DMS53 (cell line): Measurements from ENCODE around the gene ACSL3.
A peak's percentile ranks its signal among the peaks of the same experiment; 100 is the strongest.
"Not testable (repeated sequence)": the region's sequence is repeated elsewhere in the genome, so short reads cannot be mapped to it uniquely, and the experiment has no call there.

ENCODE experiments used
- DNase-seq: peaks from one replicate; lab custom pipeline; 2025; lab: John Stamatoyannopoulos, UW

The ACSL3 gene

GRCh38 chr2:222851956-222852617, 8.7 kb upstream of the ACSL3 start:
- no peak for DNase-seq

- DNase-seq = peak; percentile 46
Measured at GRCh38 chr2:222854773-222855700, 5.8 kb upstream of the ACSL3 start.

- peak; percentile 47 for DNase-seq
Measured at GRCh38 chr2:222859786-222860612, 837 bp upstream of the ACSL3 start.

GRCh38 chr2:222861411-222862105, 722 bp downstream of the ACSL3 start:
- peak; percentile 66 for DNase-seq

- DNase-seq = peak; percentile 7
Measured at GRCh38 chr2:222862106-222862908, 1.5 kb downstream of the ACSL3 start.

- no peak for DNase-seq
Measured at GRCh38 chr2:222862909-222863544, 2.2 kb downstream of the ACSL3 start.

- peak; percentile 25 for DNase-seq
Measured at GRCh38 chr2:222864296-222864695, 3.5 kb downstream of the ACSL3 start.

- no peak for DNase-seq
Measured at GRCh38 chr2:222865301-222865700, 4.5 kb downstream of the ACSL3 start.

DNA sequence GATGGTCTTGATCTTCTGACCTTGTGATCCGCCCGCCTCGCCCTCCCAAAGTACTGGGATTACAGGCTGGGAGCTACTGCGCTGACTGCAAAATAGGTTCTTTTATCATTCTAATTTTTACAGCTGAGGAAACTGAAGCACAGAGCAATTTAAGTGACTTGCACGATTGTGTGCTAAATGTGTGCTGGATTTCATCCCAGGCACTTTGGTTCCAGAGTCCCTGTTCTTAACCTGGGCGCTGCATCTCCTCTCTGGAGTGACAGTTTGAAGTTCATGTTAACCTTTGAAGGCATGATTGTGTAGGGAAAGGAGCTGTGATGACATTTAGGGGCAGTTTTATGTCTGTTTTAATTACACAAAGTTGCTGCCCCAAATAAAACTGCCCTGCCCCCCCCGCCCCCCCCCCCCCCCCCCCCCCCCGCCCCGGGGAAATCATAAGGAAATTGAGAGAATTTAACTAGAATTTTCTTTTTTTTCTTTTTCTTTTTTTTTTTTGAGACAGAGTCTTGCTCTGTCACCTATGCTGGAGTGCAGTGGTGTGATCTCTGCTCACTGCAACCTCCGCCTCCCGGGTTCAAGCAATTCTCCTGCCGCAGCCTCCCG, 5.6 kb downstream of the ACSL3 start:
- no peak for DNase-seq

DNA sequence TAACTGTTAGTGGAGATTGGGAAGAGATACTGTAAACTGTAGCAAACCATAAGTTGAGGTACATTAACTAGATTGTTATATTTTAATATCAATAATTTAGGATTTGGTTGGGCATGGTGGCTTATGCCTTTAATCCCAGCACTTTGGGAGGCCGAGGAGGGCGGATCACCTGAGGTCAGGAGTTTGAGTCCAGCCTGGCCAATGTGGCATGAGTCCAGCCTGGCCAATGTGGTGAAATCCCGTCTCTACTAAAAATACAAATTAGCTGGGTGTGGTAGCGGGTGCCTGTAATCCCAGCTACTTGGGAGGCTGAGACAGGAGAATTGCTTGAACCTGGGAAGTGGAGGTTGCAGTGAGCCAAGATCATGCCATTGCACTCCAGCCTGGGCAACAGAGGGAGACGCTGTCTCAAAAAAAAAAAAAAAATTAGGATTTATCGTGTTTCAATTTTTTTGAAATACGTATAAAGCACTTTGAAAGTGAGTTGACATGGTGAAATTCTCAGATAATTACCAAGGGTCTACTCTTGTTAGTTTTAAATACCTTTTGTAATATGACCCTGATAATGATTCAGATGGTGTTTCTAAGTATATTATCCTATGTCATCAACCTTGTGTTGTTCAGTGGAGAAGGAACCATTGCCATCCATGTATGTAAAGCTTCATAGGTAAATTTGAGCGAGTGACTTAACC, 7.9 kb downstream of the ACSL3 start:
- not testable (repeated sequence) for DNase-seq

DNA sequence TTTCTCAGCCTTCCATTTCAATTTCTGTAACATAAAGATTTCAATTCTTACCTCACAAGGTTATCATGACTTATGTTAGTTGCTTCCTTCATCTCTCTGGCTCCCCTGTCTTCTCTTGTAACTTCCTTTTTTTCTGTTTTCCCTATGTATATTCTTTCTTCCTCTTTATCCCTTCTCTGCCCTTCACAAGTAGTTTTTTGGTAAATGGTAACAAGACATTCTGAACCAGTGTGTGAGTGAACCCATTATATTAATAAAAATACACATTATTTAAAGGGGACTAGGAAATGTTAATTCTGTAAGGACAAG, 8.4 kb downstream of the ACSL3 start:
- DNase-seq = no peak

DNA sequence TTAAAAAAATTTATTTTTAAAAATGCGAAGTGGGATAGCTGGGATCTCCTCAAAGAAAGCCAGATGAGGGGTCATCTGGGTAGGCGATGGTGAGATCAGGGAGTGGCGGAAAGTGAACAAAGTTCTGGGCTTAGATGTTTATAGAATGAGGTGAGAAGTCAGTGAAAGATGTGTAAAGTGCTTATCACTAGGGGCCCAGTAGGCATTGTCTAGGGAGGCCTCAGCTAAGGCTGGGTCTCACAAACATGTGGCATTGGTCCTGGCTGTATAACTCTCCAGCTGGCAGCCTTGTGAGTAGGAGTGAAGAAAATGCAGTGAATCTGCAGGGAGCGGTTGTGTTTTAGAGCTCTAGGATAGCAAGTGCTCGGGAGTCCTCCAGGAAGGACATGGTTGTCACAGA, 10.5 kb downstream of the ACSL3 start:
- DNase-seq = no peak

DNA sequence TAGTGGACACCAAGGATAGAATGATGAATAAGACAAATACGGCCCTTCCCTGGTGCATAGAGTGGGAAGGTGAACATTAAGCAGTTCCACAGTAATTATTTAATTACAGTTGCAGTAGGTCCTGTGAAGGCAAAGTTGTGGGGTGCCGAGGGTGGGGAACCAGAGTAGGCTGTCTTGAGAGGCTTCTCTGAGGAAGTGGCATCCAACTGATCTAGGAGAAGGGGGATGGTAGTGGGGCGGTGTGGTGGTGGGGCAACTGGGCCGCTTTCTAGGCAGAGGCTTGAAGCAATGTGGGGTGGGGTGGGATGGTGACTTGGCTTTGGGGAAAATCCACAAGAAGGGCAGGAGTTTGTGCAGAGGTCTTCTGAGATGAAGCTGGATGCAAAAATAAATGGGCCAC, 11.7 kb downstream of the ACSL3 start:
- DNase-seq = no peak

DNA sequence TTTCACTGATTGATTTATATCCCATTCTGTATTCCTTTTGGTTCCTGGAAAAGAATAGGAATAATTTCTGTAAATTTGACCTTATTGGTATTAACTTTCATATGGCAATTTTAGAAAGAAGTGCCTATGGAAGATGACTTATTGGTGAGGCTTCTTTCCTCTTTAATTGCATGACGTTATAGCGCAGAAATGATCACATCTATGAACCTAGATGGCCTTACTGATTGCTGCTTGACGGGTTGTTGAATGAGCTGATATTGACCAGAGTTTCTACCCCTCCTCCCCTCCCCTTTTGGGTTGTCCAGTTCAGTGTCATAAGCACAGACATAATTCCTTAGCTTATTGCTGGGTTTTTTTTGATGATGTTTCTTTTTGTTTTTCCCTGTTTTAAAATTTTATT, 14.6 kb downstream of the ACSL3 start:
- no peak for DNase-seq

- DNase-seq = no peak
Measured at GRCh38 chr2:222876947-222877346, 16.1 kb downstream of the ACSL3 start.

DNA sequence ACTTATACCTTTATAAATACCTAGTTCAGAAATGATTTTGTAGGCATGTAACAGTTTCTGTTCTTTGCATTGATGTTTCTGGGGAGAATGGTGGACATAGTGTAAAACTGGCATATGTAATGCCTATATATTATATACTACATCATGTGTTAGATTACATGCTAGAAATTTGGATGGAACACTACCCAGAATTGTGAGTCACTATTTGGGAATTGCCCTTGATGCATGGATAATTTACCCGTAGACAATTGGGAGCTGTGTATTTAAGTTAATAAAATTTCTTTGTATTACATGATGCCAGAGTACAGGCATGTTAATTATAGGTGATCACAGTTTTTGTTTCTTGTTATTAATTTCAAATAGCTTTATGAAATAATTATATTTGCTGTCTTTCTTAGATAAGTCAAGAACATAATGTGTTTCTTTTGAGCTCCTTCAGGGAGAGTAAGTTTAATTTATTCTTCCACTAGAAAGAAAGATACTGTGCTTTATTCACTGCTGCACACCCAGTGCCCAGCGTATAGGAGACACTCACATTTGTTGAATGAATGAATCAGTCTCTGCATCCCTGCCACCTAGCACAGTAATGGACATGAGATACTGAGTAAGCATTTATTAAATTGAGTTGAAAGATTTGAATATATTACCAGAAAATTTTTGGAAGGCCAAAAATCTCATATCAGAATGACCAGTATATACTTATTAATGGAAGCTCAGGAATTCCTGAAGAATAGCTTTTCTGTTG, 16.9 kb downstream of the ACSL3 start:
- peak; percentile 22 for DNase-seq

DNA sequence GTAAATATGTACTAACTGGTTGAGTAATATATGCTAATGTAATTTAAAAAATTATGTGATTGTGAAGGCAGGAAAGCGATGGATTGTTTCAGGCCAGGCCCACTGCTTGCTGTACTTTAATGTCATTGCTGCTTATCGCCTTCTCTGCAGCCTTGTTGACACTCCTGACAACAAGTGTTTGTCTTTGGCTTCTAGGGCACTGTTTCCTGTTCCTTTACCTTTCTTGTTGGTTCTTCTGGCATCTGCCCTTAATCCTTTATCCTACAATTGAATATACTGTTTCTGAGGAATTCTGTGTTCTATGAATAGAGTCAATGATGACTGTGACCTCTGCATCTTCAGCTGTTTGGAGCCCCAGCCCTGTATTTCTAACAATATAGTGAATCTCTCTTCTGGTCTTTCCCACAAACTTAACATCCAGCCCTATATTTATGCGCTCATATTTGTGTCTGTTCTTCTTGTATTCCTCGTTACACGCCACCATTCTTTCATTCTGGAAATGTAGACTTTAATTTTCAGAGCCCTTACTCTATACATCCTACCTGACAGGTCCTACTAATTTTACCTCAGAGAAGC, 17.6 kb downstream of the ACSL3 start:
- DNase-seq = peak; percentile 63

DNA sequence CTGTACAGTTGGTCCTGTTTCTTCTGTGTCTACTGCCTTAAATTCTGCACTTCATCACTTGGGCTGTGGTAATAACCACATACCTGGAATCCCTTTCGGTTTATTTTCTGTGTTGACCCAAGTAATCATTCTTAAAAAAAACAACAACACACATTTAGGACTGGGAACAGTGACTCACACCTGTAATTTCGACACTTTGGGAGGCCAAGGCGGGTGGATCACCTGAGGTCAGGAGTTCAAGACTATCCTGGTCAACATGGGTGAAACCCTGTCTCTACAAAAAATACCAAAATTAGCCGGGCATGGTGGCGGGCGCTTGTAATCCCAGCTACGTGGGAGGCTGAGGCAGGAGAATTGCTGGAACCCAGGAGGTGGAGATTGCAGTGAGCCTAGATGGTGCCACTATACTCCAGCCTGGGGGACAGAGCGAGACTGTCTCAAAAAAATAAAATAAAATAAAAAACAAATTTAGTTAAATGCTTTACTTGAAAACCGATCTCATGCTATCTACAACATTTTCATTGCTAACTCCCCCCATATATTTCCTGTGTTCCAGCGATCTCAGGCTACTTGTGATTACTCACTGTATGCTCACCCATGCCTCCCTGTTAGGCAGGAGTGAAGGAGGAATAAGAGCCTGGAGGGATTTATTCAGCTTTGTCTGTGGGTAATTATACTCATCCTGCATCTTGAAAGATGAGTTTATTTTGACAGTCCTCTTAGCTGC, 18.2 kb downstream of the ACSL3 start:
- DNase-seq = peak; percentile 1
